ENCODE data around the gene UGT1A7.

UGT1A7 gene

DNA sequence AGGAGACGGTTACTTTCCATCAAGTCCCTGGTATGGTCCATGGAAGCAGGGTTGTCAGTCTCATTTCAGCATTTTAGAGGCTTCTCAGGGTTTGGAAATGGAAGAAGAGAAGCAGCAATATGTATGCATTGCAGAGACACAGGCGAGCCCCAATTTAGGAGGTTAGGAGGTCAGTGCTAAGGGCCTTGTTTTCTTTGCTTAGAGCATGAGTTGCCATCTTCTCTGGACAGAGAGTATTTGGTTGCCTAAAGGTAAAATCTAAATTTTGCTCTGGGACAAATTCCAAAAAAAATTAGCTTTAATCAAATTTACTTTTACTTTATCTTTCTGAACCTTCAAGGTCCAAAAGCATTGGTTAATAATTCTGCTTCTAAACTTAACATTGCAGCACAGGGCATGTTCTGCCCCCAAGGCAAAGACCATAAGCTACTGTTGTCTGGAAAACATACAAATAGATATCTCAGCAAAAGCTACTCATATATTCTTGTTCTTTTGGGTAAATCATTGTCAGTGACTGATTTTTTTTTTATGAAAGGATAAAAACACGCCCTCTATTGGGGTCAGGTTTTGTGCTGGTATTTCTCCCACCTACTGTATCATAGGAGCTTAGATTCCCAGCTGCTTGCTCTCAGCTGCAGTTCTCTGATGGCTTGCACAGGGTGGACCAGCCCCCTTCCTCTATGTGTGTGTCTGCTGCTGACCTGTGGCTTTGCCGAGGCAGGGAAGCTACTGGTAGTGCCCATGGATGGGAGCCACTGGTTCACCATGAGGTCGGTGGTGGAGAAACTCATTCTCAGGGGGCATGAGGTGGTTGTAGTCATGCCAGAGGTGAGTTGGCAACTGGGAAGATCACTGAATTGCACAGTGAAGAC lies 10.2 kb upstream of the UGT1A7 start, which contains the start of gene UGT1A9:
Gene UGT1A9 (plus strand): TSS at position 609 of the 872 bp plus-strand sequence. CDS start 37 bp downstream, at position 646.
- DNase-seq (ENCODE audit: low spot score), result no peak
- no peak for TF ChIP-seq CTCF (IDR thresholded peaks at IDR 0.05; ENCODE audit: extremely low read depth, missing control alignments)

- no peak for DNase-seq (ENCODE audit: low spot score)
- TF ChIP-seq CTCF (IDR thresholded peaks at IDR 0.05; ENCODE audit: extremely low read depth, missing control alignments), result no peak
Measured at GRCh38 chr2:233672886-233673285, 8.8 kb upstream of the UGT1A7 start.

GRCh38 chr2:233673896-233674295 lies 7.8 kb upstream of the UGT1A7 start:
- no peak for DNase-seq (ENCODE audit: low spot score)
- no peak for TF ChIP-seq CTCF (IDR thresholded peaks at IDR 0.05; ENCODE audit: extremely low read depth, missing control alignments)

- no peak for DNase-seq (ENCODE audit: low spot score)
- TF ChIP-seq CTCF (IDR thresholded peaks at IDR 0.05; ENCODE audit: extremely low read depth, missing control alignments), result no peak
Measured at GRCh38 chr2:233674314-233674713, 7.4 kb upstream of the UGT1A7 start.

DNA sequence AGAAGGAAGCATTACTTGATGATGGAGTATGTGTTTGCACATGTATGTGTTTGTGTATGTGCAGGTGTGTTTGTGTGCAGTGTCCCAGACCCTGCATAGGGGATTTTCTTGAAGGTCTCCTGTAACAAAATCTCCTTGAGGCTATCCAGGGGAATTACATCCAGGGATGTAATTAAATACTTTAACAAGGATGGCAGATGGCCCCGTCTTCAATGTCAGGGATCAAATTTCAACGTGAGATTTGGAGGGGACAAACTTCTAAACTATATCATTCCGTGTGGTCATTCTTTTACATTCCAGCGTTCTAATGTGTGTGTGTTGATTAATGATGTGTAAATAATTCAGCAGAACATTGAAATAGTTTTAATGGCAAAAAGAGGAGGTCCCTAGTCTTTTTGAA lies 6.7 kb upstream of the UGT1A7 start:
- DNase-seq (ENCODE audit: low spot score), result no peak
- TF ChIP-seq CTCF (IDR thresholded peaks at IDR 0.05; ENCODE audit: extremely low read depth, missing control alignments), result no peak

GRCh38 chr2:233676046-233676445 lies 5.7 kb upstream of the UGT1A7 start:
- TF ChIP-seq CTCF (IDR thresholded peaks at IDR 0.05; ENCODE audit: extremely low read depth, missing control alignments), result no peak
- DNase-seq (ENCODE audit: low spot score), result no peak

- no peak for DNase-seq (ENCODE audit: low spot score)
- no peak for TF ChIP-seq CTCF (IDR thresholded peaks at IDR 0.05; ENCODE audit: extremely low read depth, missing control alignments)
Measured at GRCh38 chr2:233679196-233679595, 2.5 kb upstream of the UGT1A7 start.
